GM23248 (cell line): ENCODE data around the gene FREY1.

Source experiments
- EZH2 ChIP-seq: fragments of 200-600 bp; sonication (generic); IDR thresholded peaks from 2 replicates; pipeline ENCODE4 v1.6.1; 2018; ENCODE audit warnings: antibody characterized with exemption, mild to moderate bottlenecking; ENCODE audit not compliant: insufficient read depth, poor library complexity, severe bottlenecking
- EZH2phosphoT487 ChIP-seq: fragments of 200-600 bp; sonication (generic); IDR thresholded peaks from 2 replicates; pipeline ENCODE4 v1.6.1; 2018; ENCODE audit warnings: antibody characterized with exemption, moderate library complexity, mild to moderate bottlenecking, low read depth; ENCODE audit not compliant: insufficient read depth

DNA sequence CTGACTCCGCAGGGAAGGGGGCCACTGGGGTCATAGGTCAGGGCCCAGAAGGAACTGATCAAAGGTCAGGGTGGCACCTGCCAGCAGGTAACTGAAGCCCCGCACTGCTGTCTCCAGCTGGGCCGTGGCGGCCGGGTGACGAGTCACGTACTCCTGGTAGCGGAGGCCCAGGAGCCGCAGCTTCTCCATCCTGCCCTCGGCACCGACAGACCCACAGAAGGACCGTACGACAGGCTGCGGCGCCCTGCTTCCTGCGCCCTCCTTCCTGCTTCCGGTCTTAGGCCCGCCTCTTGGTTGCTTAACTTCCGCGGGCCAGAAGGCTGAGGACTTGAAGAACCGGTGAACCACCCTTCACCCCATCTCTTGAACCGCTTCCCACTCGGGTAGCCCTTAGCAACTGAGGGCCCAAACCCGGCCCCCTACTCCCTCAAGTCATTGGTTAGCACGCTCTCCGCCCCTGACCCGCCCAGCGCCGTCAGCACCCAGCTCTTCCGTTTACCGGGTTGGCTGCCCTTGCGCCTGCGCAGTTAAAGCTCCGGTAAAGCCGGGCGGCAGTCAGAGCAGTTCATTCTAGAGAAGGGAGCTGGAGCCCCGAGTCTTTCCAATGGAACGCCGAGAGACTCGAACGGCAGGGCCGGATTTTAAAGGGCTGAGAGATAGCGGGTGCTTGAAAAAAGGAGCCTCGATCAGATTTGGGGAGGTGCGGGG, 10.7 kb upstream of the FREY1 start, which contains the start of gene PEX16:
- no peak for TF ChIP-seq EZH2
- TF ChIP-seq EZH2phosphoT487, result no peak
